HepG2 (cell line): ENCODE data around the gene ANKRD55. TPM values are rescaled to one million over a fixed set of nuclear protein-coding genes. Genes with fewer than 3 reads are reported as not detected.

Experiments used
- ATF1 ChIP-seq: IDR thresholded peaks from 2 replicates; pipeline ENCODE4 v1.6.1; 2016; ENCODE audit warnings: mild to moderate bottlenecking, control low read depth
- ATRX ChIP-seq: sonication (generic); formaldehyde crosslinking; IDR thresholded peaks from 2 replicates; pipeline ENCODE4 v1.4.0; 2020; ENCODE audit warnings: missing genetic modification reagents, borderline replicate concordance
- BRD4 ChIP-seq: sonication (generic); formaldehyde crosslinking; IDR thresholded peaks from 2 replicates; pipeline ENCODE4 v1.4.0; 2020; ENCODE audit warnings: missing genetic modification reagents
- FOXO1 ChIP-seq: sonication (generic); formaldehyde crosslinking; IDR thresholded peaks from 2 replicates; pipeline ENCODE4 v1.4.0; 2020; ENCODE audit warnings: missing genetic modification reagents
- GATAD1 ChIP-seq: IDR thresholded peaks from 2 replicates; pipeline ENCODE4 v1.6.1; 2016; ENCODE audit warnings: missing genetic modification reagents, missing compliant biosample characterization
- GFI1 ChIP-seq: sonication (generic); formaldehyde crosslinking; IDR thresholded peaks from 2 replicates; pipeline ENCODE4 v1.5.0; 2020; ENCODE audit warnings: missing genetic modification reagents, mild to moderate bottlenecking, borderline replicate concordance
- HCFC1 ChIP-seq: fragments of 150-350 bp; IDR thresholded peaks from 2 replicates; pipeline ENCODE4 v1.6.1; 2014; ENCODE audit warnings: low read depth, low read length
- HMG20A ChIP-seq: IDR thresholded peaks from 2 replicates; pipeline ENCODE4 v1.6.1; 2016; ENCODE audit warnings: borderline replicate concordance
- HNF4A ChIP-seq: sonication (generic); formaldehyde crosslinking; IDR thresholded peaks from 2 replicates; pipeline ENCODE4 v1.4.0; 2020; ENCODE audit warnings: missing genetic modification reagents
- IRF2 ChIP-seq: IDR thresholded peaks from 2 replicates; pipeline ENCODE4 v1.6.1; 2018; ENCODE audit warnings: missing genetic modification reagents, missing compliant biosample characterization
- MIXL1 ChIP-seq: IDR thresholded peaks from 2 replicates; pipeline ENCODE4 v1.6.1; 2016
- NR2F1 ChIP-seq, 2 experiments: fragments of 450-650 bp in 1 of 2; formaldehyde crosslinking in 1 of 2; IDR thresholded peaks; 2 replicates each; pipeline versions ENCODE4 v1.5.0 to v1.6.1; 2016 to 2020; ENCODE audit warnings: mild to moderate bottlenecking in 1 of 2, missing compliant biosample characterization in 1 of 2, missing genetic modification reagents in 1 of 2, moderate library complexity in 1 of 2
- PPARG ChIP-seq: conservative IDR thresholded peaks from 2 replicates; pipeline ENCODE4 v1.6.1; 2016; ENCODE audit warnings: missing biosample characterization, missing genetic modification reagents
- PTBP1 ChIP-seq: fragments of 200-400 bp; formaldehyde crosslinking; IDR thresholded peaks from 2 replicates; pipeline ENCODE4 v1.6.1; 2018; ENCODE audit warnings: low read length, low read depth; ENCODE audit not compliant: poor library complexity, severe bottlenecking
- RELA ChIP-seq: sonication (generic); formaldehyde crosslinking; IDR thresholded peaks from 2 replicates; pipeline ENCODE4 v1.4.0; 2020; ENCODE audit warnings: missing genetic modification reagents
- SATB2 ChIP-seq: sonication (generic); formaldehyde crosslinking; IDR thresholded peaks from 2 replicates; pipeline ENCODE4 v1.5.0; 2020; ENCODE audit warnings: missing genetic modification reagents
- SKIL ChIP-seq: sonication (generic); formaldehyde crosslinking; IDR thresholded peaks from 2 replicates; pipeline ENCODE4 v1.8.0; 2022; ENCODE audit warnings: missing genetic modification reagents, mild to moderate bottlenecking, moderate library complexity, borderline replicate concordance
- SNAI1 ChIP-seq: sonication (generic); formaldehyde crosslinking; IDR thresholded peaks from 2 replicates; pipeline ENCODE4 v1.5.0; 2020; ENCODE audit warnings: mild to moderate bottlenecking, missing genetic modification reagents, borderline replicate concordance
- ZBTB33 ChIP-seq: sonication (generic); formaldehyde crosslinking; IDR thresholded peaks from 2 replicates; pipeline ENCODE4 v1.4.0; 2020; ENCODE audit warnings: missing genetic modification reagents
- ZBTB7A ChIP-seq: sonication (generic); formaldehyde crosslinking; IDR thresholded peaks from 2 replicates; pipeline ENCODE4 v1.8.0; 2022; ENCODE audit warnings: mild to moderate bottlenecking, missing genetic modification reagents
- ZFAT ChIP-seq: sonication (generic); formaldehyde crosslinking; conservative IDR thresholded peaks from 2 replicates; pipeline ENCODE4 v1.8.1; 2023; ENCODE audit warnings: missing genetic modification reagents, inconsistent platforms
- ZNF430 ChIP-seq: sonication (generic); formaldehyde crosslinking; IDR thresholded peaks from 2 replicates; pipeline ENCODE4 v1.9.0; 2021; ENCODE audit warnings: mild to moderate bottlenecking, missing genetic modification reagents
- ZNF768 ChIP-seq: sonication (generic); formaldehyde crosslinking; IDR thresholded peaks from 2 replicates; pipeline ENCODE4 v1.4.0; 2020; ENCODE audit warnings: missing genetic modification reagents
- polyA plus RNA-seq, 8 experiments: library from polyadenylated mRNA; depleted of rRNA in 3 of 8; stranded (reverse) in 7 of 8; unstranded in 1 of 8; fragments of >200 nt; fragmentation: Illumina TruSeq in 4 of 8; extraction: Trizol in 4 of 8; gene quantifications; 2 replicates each; pipeline versions ENCODE4 v1.2.1 to v1.2.3, GENCODE V29; 2011 to 2016; ENCODE audit warnings: low read depth in 4 of 8, missing spikeins in 1 of 8, mixed read lengths in 1 of 8; ENCODE audit not compliant: insufficient read depth in 1 of 8
- total RNA-seq, 5 experiments: library from RNA; depleted of rRNA; stranded (reverse); fragments of >200 nt; fragmentation: Illumina TruSeq; extraction: Trizol; gene quantifications; 2 replicates each; pipeline ENCODE4 v1.2.3, GENCODE V29; 2016; ENCODE audit warnings: low read depth in 1 of 5
- TF ChIP-seq, protein P1 (sequence below): sonication (generic); formaldehyde crosslinking; IDR thresholded peaks from 2 replicates; pipeline ENCODE4 v1.5.0; 2020; ENCODE audit warnings: mild to moderate bottlenecking, missing genetic modification reagents
- TF ChIP-seq, protein P2 (sequence below): sonication (generic); formaldehyde crosslinking; IDR thresholded peaks from 2 replicates; pipeline ENCODE4 v1.8.1; 2023; ENCODE audit warnings: mild to moderate bottlenecking, missing genetic modification reagents

ANKRD55 gene
- total and polyA plus RNA-seq, 2 of the 13 experiments (the other 11 are each of a cell fraction or from before 2014, with no cell fraction given): 0.11 to 0.28 TPM

GRCh38 chr5:56211298-56211865 lies 21.7 kb downstream of the ANKRD55 start (continued):
- TF ChIP-seq SKIL (CRISPR knock-in tag): peak; percentile 86; the same call in 1 of the 2 replicates
- TF ChIP-seq ZFAT (CRISPR knock-in tag): no peak
- peak; percentile 80; the same call in 1 of the 2 replicates for TF ChIP-seq MIXL1 (CRISPR knock-in tag)
- TF ChIP-seq ZNF768 (CRISPR knock-in tag): no peak
- TF ChIP-seq, protein P1, sequence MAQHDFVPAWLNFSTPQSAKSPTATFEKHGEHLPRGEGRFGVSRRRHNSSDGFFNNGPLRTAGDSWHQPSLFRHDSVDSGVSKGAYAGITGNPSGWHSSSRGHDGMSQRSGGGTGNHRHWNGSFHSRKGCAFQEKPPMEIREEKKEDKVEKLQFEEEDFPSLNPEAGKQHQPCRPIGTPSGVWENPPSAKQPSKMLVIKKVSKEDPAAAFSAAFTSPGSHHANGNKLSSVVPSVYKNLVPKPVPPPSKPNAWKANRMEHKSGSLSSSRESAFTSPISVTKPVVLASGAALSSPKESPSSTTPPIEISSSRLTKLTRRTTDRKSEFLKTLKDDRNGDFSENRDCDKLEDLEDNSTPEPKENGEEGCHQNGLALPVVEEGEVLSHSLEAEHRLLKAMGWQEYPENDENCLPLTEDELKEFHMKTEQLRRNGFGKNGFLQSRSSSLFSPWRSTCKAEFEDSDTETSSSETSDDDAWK (CRISPR knock-in tag): no peak
- TF ChIP-seq ZBTB7A: peak; percentile 19; the same call in 1 of the 2 replicates
- TF ChIP-seq HMG20A (CRISPR knock-in tag): peak; percentile 98
- peak; percentile 57 for TF ChIP-seq ATF1 (CRISPR knock-in tag)
- no peak for TF ChIP-seq SNAI1 (CRISPR knock-in tag)
- no peak for TF ChIP-seq PTBP1
- peak; percentile 52; the same call in 1 of the 2 replicates for TF ChIP-seq ZBTB33 (CRISPR knock-in tag)
- no peak for TF ChIP-seq BRD4 (CRISPR knock-in tag)
- TF ChIP-seq SATB2 (CRISPR knock-in tag): no peak
- TF ChIP-seq ATRX (CRISPR knock-in tag): no peak
- peak; percentile 95 to 98 for TF ChIP-seq NR2F1 (CRISPR knock-in tag; IDR thresholded peaks at IDR 0.05)
- TF ChIP-seq FOXO1: peak; percentile 96
- TF ChIP-seq GATAD1 (CRISPR knock-in tag): peak; percentile 54; the same call in 1 of the 2 replicates
- TF ChIP-seq, protein P2, sequence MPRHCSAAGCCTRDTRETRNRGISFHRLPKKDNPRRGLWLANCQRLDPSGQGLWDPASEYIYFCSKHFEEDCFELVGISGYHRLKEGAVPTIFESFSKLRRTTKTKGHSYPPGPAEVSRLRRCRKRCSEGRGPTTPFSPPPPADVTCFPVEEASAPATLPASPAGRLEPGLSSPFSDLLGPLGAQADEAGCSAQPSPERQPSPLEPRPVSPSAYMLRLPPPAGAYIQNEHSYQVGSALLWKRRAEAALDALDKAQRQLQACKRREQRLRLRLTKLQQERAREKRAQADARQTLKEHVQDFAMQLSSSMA (CRISPR knock-in tag): no peak
- TF ChIP-seq HNF4A: peak; percentile 95
- peak; percentile 94 for TF ChIP-seq IRF2 (CRISPR knock-in tag)
- TF ChIP-seq GFI1 (CRISPR knock-in tag): peak; percentile 84
- 0 out of 2 replicates have a peak, but pooled peaks have one; percentile 51 for TF ChIP-seq ZNF430 (CRISPR knock-in tag)
- no peak for TF ChIP-seq HCFC1
- TF ChIP-seq RELA (CRISPR knock-in tag): no peak
- TF ChIP-seq PPARG: peak; percentile 95
